IMR-90 (cell line): Measurements from ENCODE around the gene RUSF1. TPM values are rescaled to one million over a fixed set of nuclear protein-coding genes. Genes with fewer than 3 reads are reported as not detected.

ENCODE experiments used
- ATAC-seq: fragments of 200-7000 bp; cut with Tn5 transposase; 2 replicates; pipeline ENCODE4 v1.9.1; 2020; ENCODE audit warnings: low read depth, mild to moderate bottlenecking, moderate library complexity
- BruUV-seq: library from RNA; stranded (reverse); fragments of 400-500 nt; replicated peaks from 2 replicates; lab custom pipeline; 2021; lab: Mats Ljungman, UMichigan
- CTCF ChIA-PET: fragments of 300-600 bp; formaldehyde crosslinking; extraction: SDS; loops from one replicate; lab custom pipeline; 2021; ENCODE audit warnings: antibody characterized with exemption; lab: Yijun Ruan, JAX
- POLR2A ChIA-PET: fragments of 300-600 bp; sonication (Branson Sonifier 250); formaldehyde crosslinking; loops from one replicate; lab custom pipeline; 2022; ENCODE audit warnings: antibody characterized with exemption; ENCODE audit not compliant: unreplicated experiment; lab: Charles Lee
- DNase-seq: peaks from one replicate; pipeline ENCODE4 v3.0.0; 2013
- H2AFZ ChIP-seq: replicated peaks from 2 replicates; pipeline ENCODE3; 2013; ENCODE audit warnings: low read length, mild to moderate bottlenecking; ENCODE audit not compliant: poor library complexity
- H2AK5ac ChIP-seq: 2 replicates; pipeline ENCODE4 v1.6.1; 2013; ENCODE audit warnings: low read depth, low read length, inconsistent platforms
- H2AK9ac ChIP-seq: replicated peaks from 2 replicates; pipeline ENCODE3; 2013; ENCODE audit warnings: mild to moderate bottlenecking, low read depth, low read length, moderate library complexity; ENCODE audit not compliant: poor library complexity
- H2BK120ac ChIP-seq: 2 replicates; pipeline ENCODE4 v1.6.1; 2013; ENCODE audit warnings: low read depth, low read length, inconsistent platforms
- H2BK15ac ChIP-seq: 3 replicates; pipeline ENCODE4 v1.6.1; 2013; ENCODE audit warnings: low read depth, low read length, inconsistent platforms
- H2BK20ac ChIP-seq: 2 replicates; pipeline ENCODE4 v1.6.1; 2013; ENCODE audit warnings: low read depth, mild to moderate bottlenecking, inconsistent platforms, low read length, moderate library complexity
- H2BK5ac ChIP-seq: 2 replicates; pipeline ENCODE4 v1.6.1; 2013; ENCODE audit warnings: mild to moderate bottlenecking, low read depth, low read length, inconsistent platforms; ENCODE audit not compliant: poor library complexity, severe bottlenecking
- H3K14ac ChIP-seq: replicated peaks from 2 replicates; pipeline ENCODE4 v1.6.1; 2013; ENCODE audit warnings: low read depth, low read length, inconsistent platforms
- H3K18ac ChIP-seq: 2 replicates; pipeline ENCODE4 v1.6.1; 2013; ENCODE audit warnings: low read depth, low read length, control low read depth
- H3K23ac ChIP-seq: 2 replicates; pipeline ENCODE4 v1.6.1; 2013; ENCODE audit warnings: low read depth, low read length, inconsistent platforms
- H3K27ac ChIP-seq: 2 replicates; pipeline ENCODE4 v1.5.1; 2013; ENCODE audit warnings: mild to moderate bottlenecking, control low read depth, low read length; ENCODE audit not compliant: insufficient read depth
- H3K27me3 ChIP-seq: 2 replicates; pipeline ENCODE4 v1.6.1; 2013; ENCODE audit warnings: low read length; ENCODE audit not compliant: control insufficient read depth, insufficient read depth
- H3K36me3 ChIP-seq: 2 replicates; pipeline ENCODE4 v1.6.1; 2013; ENCODE audit warnings: low read length, mixed read lengths; ENCODE audit not compliant: control insufficient read depth, insufficient read depth
- H3K4ac ChIP-seq: 2 replicates; pipeline ENCODE4 v1.6.1; 2013; ENCODE audit warnings: low read depth, low read length, inconsistent platforms
- H3K4me1 ChIP-seq: 2 replicates; pipeline ENCODE4 v1.6.1; 2013; ENCODE audit warnings: low read length, mixed read lengths; ENCODE audit not compliant: control insufficient read depth, insufficient read depth
- H3K4me2 ChIP-seq: 2 replicates; pipeline ENCODE4 v1.6.1; 2013; ENCODE audit warnings: low read depth, mild to moderate bottlenecking, control low read depth, low read length, moderate library complexity
- H3K4me3 ChIP-seq: 2 replicates; pipeline ENCODE4 v1.5.1; 2013; ENCODE audit warnings: low read depth, mild to moderate bottlenecking, control low read depth, low read length, moderate library complexity; ENCODE audit not compliant: insufficient read depth
- H3K56ac ChIP-seq: 2 replicates; pipeline ENCODE4 v1.6.1; 2013; ENCODE audit warnings: low read length, inconsistent platforms; ENCODE audit not compliant: insufficient read depth; ENCODE audit errors: extremely low read depth
- H3K79me1 ChIP-seq, 2 experiments: 2 replicates each; pipeline ENCODE4 v1.6.1; 2013; ENCODE audit warnings: low read length in 2 of 2, inconsistent platforms in 1 of 2, low read depth in 1 of 2
- H3K9ac ChIP-seq: 2 replicates; pipeline ENCODE4 v1.6.1; 2013; ENCODE audit warnings: low read depth, low read length, control low read depth
- H3K9me1 ChIP-seq: 2 replicates; pipeline ENCODE4 v1.6.1; 2013; ENCODE audit warnings: low read length, inconsistent platforms; ENCODE audit not compliant: insufficient read depth
- H3K9me3 ChIP-seq: 2 replicates; pipeline ENCODE4 v1.6.1; 2013; ENCODE audit warnings: low read length; ENCODE audit not compliant: control insufficient read depth, insufficient read depth
- H4K20me1 ChIP-seq: 2 replicates; pipeline ENCODE4 v1.6.1; 2013; ENCODE audit warnings: low read length, inconsistent platforms; ENCODE audit not compliant: insufficient read depth
- H4K5ac ChIP-seq: 2 replicates; pipeline ENCODE4 v1.6.1; 2013; ENCODE audit warnings: mild to moderate bottlenecking, low read depth, low read length, control low read depth
- H4K8ac ChIP-seq, 2 experiments: 2 replicates each; pipeline ENCODE4 v1.6.1; 2013; ENCODE audit warnings: low read depth in 2 of 2, low read length in 2 of 2, control low read depth in 1 of 2, inconsistent platforms in 1 of 2
- H4K91ac ChIP-seq: 2 replicates; pipeline ENCODE4 v1.6.1; 2013; ENCODE audit warnings: low read depth, low read length, inconsistent platforms; ENCODE audit not compliant: insufficient read depth
- BHLHE40 ChIP-seq: fragments of 150-350 bp; IDR thresholded peaks from 2 replicates; pipeline ENCODE4 v1.6.1; 2016; ENCODE audit warnings: mild to moderate bottlenecking, low read depth, low read length
- CEBPB ChIP-seq: IDR thresholded peaks from 2 replicates; pipeline ENCODE4 v1.6.1; 2012; ENCODE audit warnings: low read depth, low read length, improper control_type of control experiment
- CHD1 ChIP-seq: IDR thresholded peaks from 2 replicates; pipeline ENCODE4 v1.6.1; 2012; ENCODE audit warnings: low read depth, low read length, improper control_type of control experiment
- FOS ChIP-seq: fragments of 150-350 bp; IDR thresholded peaks from 2 replicates; pipeline ENCODE4 v1.6.1; 2016; ENCODE audit warnings: low read depth, low read length
- MAFK ChIP-seq: IDR thresholded peaks from 2 replicates; pipeline ENCODE4 v1.6.1; 2012; ENCODE audit warnings: low read depth, low read length, improper control_type of control experiment
- MAZ ChIP-seq: IDR thresholded peaks from 2 replicates; pipeline ENCODE4 v1.6.1; 2012; ENCODE audit warnings: low read depth, mild to moderate bottlenecking, low read length, improper control_type of control experiment, moderate library complexity, borderline replicate concordance
- MXI1 ChIP-seq: IDR thresholded peaks from 2 replicates; pipeline ENCODE4 v1.6.1; 2012; ENCODE audit warnings: low read depth, mild to moderate bottlenecking, low read length, moderate library complexity, borderline replicate concordance
- NFE2L2 ChIP-seq: fragments of 150-350 bp; IDR thresholded peaks from 2 replicates; pipeline ENCODE4 v1.6.1; 2016; ENCODE audit warnings: low read depth, mild to moderate bottlenecking, low read length
- RAD21 ChIP-seq: IDR thresholded peaks from 2 replicates; pipeline ENCODE4 v1.6.1; 2012; ENCODE audit warnings: low read length, improper control_type of control experiment
- RCOR1 ChIP-seq: IDR thresholded peaks from 2 replicates; pipeline ENCODE4 v1.6.1; 2012; ENCODE audit warnings: mild to moderate bottlenecking, low read length, improper control_type of control experiment; ENCODE audit not compliant: insufficient replicate concordance
- RFX5 ChIP-seq: IDR thresholded peaks from 2 replicates; pipeline ENCODE4 v1.8.0; 2012; ENCODE audit warnings: low read depth, mild to moderate bottlenecking, low read length, moderate library complexity
- SMC3 ChIP-seq: fragments of 150-350 bp; IDR thresholded peaks from 2 replicates; pipeline ENCODE4 v1.6.1; 2016; ENCODE audit warnings: low read depth, mild to moderate bottlenecking, antibody characterized with exemption, low read length, moderate library complexity
- WGBS, 2 experiments: methylation state at CpG; one replicate each; pipeline versions ENCODE4 v1.1.5 to v1.1.7; 2013; ENCODE audit warnings: missing lambda C conversion rate in 2 of 2; ENCODE audit not compliant: insufficient read length in 1 of 2; ENCODE audit errors: extremely low coverage in 2 of 2; 5-methylcytosine and 5-hydroxymethylcytosine counted together
- dilution Hi-C: fragments of 300-500 bp; cut with HindIII; formaldehyde crosslinking; loops from one replicate; pipeline ENCODE4 v1.14.3; 2018; ENCODE audit warnings: low sequenced_read_pairs; ENCODE audit not compliant: unreplicated experiment
- in situ Hi-C: fragments of 300-500 bp; cut with MboI; formaldehyde crosslinking; loops from 3 replicates; pipeline ENCODE4 v1.14.3; 2019; ENCODE audit warnings: low sequenced_read_pairs, inconsistent platforms, mixed read lengths
- intact Hi-C: fragments of 100-400 bp; cut with micrococcal nuclease; formaldehyde crosslinking; loops from 2 replicates; pipeline ENCODE4 v1.10.0; 2022
- polyA plus RNA-seq, 3 experiments: library from polyadenylated mRNA; depleted of rRNA; stranded (reverse); fragments of >200 nt; gene quantifications; 2 replicates each; pipeline ENCODE4 v1.2.3, GENCODE V29; 2012; ENCODE audit warnings: low replicate concordance in 1 of 3
- total RNA-seq: library from RNA; depleted of rRNA; stranded (reverse); fragments of >200 nt; gene quantifications from 2 replicates; pipeline ENCODE4 v1.2.3, GENCODE V29; 2012
- TF ChIP-seq, protein P1 (sequence below): fragments of 150-350 bp; IDR thresholded peaks from 2 replicates; pipeline ENCODE4 v1.6.1; 2016; ENCODE audit warnings: low read depth, mild to moderate bottlenecking, low read length, moderate library complexity, borderline replicate concordance
- TF ChIP-seq, protein P2 (sequence below): fragments of 150-350 bp; IDR thresholded peaks from 2 replicates; pipeline ENCODE4 v1.6.1; 2017; ENCODE audit warnings: mild to moderate bottlenecking, antibody characterized with exemption, low read length, low read depth

RUSF1 gene
- total and polyA plus RNA-seq, 2 of the 4 experiments (the other 2 are of a cell fraction), result 22.9 to 65.0 TPM

DNA sequence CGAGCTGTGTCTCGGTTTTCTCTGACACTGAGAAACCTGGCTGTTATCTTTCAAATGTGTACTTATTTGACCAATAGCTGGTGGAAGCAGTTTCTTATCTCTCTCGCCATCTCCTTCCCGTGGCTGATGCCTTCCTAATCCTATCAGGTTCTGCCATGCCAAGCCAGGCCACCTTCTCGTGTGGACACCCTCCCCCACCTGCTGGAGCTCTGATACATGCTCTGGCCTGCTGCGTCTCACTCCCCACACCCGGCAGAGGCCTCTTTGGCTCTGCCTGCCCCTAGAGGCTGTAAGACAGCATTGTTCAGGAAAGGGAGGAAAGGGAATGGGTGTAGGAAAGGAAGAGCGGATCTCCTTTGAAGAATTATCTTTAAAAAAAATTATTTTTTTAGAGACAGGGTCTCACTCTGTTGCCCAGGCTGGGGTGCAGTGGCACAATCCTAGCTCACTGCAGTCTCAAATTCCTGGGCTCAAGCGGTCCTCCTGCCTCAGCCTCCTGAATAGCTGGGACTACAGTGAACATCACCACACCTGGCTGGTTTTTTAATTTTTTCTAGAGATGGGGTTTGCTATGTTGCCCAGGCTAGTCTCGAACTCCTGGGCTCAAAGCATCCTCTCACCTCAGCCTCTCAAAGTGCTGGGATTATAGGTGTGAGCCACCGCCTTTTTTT, 56.4 kb downstream of the RUSF1 start:
- Histone ChIP-seq H3K27me3 (no peaks in the 10 kb centered on the region), H3K56ac (peak overlapping the region; percentile 29; the same call in 1 of the 2 replicates), H2BK120ac (peak overlapping the region; percentile 67; the same call in 1 of the 2 replicates), H3K23ac (peak overlapping the region; percentile 44; the same call in 1 of the 2 replicates), H3K14ac (peak overlapping the region; percentile 50), H3K9me3 (no peaks in the 10 kb centered on the region), H3K9ac (no peak overlapping the region), H3K4ac (peak overlapping the region; percentile 63), H2AK9ac (peak overlapping the region; percentile 89), H4K91ac (peak overlapping the region; percentile 57; the same call in 1 of the 2 replicates), H4K20me1 (peaks cover 25% of the 10 kb centered on the region), H4K8ac (peak overlapping the region in 1 of 2 experiments; percentile 65; a peak in 3 of 4 replicates), H3K9me1 (peaks cover 26% of the 10 kb centered on the region), H3K79me1 (peaks cover 11 to 54% of the 10 kb centered on the region in 2 experiments), H2AFZ (peak overlapping the region; percentile 79), H2BK5ac (peak overlapping the region; percentile 92), H4K5ac (peak overlapping the region; percentile 45; the same call in 1 of the 2 replicates), H3K36me3 (no peaks in the 10 kb centered on the region; the same call in 1 of the 2 replicates), H2AK5ac (peak overlapping the region; percentile 76), H3K27ac (peak overlapping the region; percentile 38; the same call in 1 of the 2 replicates), H2BK15ac (peak overlapping the region; percentile 69; the same call in 1 of the 3 replicates), H3K4me1 (peaks cover 18% of the 10 kb centered on the region), H3K18ac (peak overlapping the region; percentile 12; the same call in 1 of the 2 replicates), H2BK20ac (peak overlapping the region; percentile 53), H3K4me3 (no peak overlapping the region), H3K4me2 (peak overlapping the region; percentile 30; the same call in 1 of the 2 replicates)
- ATAC-seq, result peak; percentile 80
- ChIA-PET CTCF (interaction anchor here (0.5 to 1.4 kb wide), 6 partner anchors 9 to 500 kb away, joined by 3 to 11 read pairs (median 4); partner anchors contain the start of gene ZNF843), POLR2A (no interaction called here)
- peak; percentile 80 for DNase-seq
- no CpG with 5 or more reads among the region's 11 CpGs for WGBS, 2 experiments
- intact Hi-C loops (no loop called here), in situ Hi-C loops (loop anchor here (25.0 kb wide), 1 partner anchor 410 kb away; the partner anchor contains the start of gene ZNF267), dilution Hi-C loops (no loop called here)
- BruUV-seq, result no TSS peak
- TF ChIP-seq CHD1 (no peak), NFE2L2 (no peak), CEBPB (no peak), RAD21 (peak; percentile 69), MXI1 (peak; percentile 39; the same call in 1 of the 2 replicates), MAFK (no peak), FOS (peak; percentile 3; the same call in 1 of the 2 replicates), MAZ (peak; percentile 79), RCOR1 (no peak), RFX5 (no peak), SMC3 (no peak), BHLHE40 (no peak)
- TF ChIP-seq, protein P1, sequence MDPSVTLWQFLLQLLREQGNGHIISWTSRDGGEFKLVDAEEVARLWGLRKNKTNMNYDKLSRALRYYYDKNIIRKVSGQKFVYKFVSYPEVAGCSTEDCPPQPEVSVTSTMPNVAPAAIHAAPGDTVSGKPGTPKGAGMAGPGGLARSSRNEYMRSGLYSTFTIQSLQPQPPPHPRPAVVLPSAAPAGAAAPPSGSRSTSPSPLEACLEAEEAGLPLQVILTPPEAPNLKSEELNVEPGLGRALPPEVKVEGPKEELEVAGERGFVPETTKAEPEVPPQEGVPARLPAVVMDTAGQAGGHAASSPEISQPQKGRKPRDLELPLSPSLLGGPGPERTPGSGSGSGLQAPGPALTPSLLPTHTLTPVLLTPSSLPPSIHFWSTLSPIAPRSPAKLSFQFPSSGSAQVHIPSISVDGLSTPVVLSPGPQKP, result no peak
- TF ChIP-seq, protein P2, sequence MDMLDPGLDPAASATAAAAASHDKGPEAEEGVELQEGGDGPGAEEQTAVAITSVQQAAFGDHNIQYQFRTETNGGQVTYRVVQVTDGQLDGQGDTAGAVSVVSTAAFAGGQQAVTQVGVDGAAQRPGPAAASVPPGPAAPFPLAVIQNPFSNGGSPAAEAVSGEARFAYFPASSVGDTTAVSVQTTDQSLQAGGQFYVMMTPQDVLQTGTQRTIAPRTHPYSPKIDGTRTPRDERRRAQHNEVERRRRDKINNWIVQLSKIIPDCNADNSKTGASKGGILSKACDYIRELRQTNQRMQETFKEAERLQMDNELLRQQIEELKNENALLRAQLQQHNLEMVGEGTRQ, result no peak
